Measurements from ENCODE around the gene MAST3. TPM values are rescaled to one million over a fixed set of nuclear protein-coding genes. Genes with fewer than 3 reads are reported as not detected.

The MAST3 gene
- total and polyA plus RNA-seq, 2 donors (not counting 3 experiments of a cell fraction or from before 2014, with no cell fraction given): 1.5 to 2.7 TPM

DNA sequence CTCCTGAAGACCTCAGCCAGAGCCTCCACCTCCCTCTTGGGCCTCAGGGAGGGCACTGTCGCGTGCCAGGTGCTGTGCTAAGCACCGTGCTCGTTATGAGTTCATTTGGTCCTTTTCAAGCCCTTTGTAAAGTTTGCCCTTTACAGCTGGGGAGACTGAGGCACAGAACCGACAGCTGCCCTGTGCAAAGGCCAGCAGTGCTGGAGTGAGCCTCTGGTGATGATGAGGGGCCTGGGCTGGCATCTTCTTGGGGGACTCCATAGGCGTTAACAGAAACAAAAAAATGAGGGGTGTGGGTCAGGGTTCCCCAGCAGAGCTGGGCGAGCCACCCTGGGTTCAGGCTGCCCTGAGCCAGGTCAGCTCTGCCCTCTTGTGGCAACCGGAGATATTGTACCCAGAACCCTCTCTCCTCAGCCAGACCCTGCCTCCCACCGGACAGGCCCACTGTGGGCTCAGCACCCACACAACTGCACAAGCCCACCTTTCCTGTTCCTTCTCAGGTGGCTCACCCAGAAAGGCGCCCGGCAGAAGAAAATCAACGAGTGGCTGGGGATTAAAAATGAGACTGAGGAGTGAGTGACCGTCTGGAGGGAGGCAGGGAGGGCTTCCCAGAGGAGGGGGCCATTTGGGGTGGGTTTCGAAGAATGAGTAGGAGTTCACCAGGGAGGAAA lies 70.5 kb downstream of the MAST3 start:
- Histone ChIP-seq H3K9me1 (replicated peaks; ENCODE audit: control insufficient read depth, extremely low read depth, insufficient read depth, low read length) (no peaks in the 10 kb centered on the region), H3K9me3 (replicated peaks; ENCODE audit: control insufficient read depth, insufficient read depth, low read length) (no peaks in the 10 kb centered on the region), H3K4me3 (replicated peaks in 1 of 3; ENCODE audit: insufficient read depth in 1 of 3, low read depth in 1 of 3, low read length in 3 of 3) (no peak overlapping the region), H2AFZ (ENCODE audit: low read depth, low read length) (no peak overlapping the region), H3K27ac (ENCODE audit: insufficient read depth, low read depth, low read length) (no peak overlapping the region), H3K27me3 (ENCODE audit: control insufficient read depth in 2 of 2, insufficient read depth in 2 of 2, low read length in 2 of 2) (no peaks in the 10 kb centered on the region), H3K4me2 (ENCODE audit: insufficient read depth, low read length) (no peak overlapping the region), H3K79me2 (ENCODE audit: control insufficient read depth, insufficient read depth, low read length) (no peaks in the 10 kb centered on the region), H3K4me1 (ENCODE audit: control insufficient read depth, extremely low read depth, insufficient read depth, low read length) (no peaks in the 10 kb centered on the region), H3K9ac (replicated peaks; ENCODE audit: extremely low read depth, insufficient read depth, low read length) (no peak overlapping the region), H3K36me3 (ENCODE audit: control insufficient read depth in 2 of 2, extremely low read depth in 1 of 2, insufficient read depth in 2 of 2, low read length in 2 of 2) (peaks cover 8 to 29% of the 10 kb centered on the region in 2 experiments), H4K20me1 (replicated peaks; ENCODE audit: control insufficient read depth, extremely low read depth, insufficient read depth, low read length) (no peaks in the 10 kb centered on the region)
- TF ChIP-seq, protein P1, sequence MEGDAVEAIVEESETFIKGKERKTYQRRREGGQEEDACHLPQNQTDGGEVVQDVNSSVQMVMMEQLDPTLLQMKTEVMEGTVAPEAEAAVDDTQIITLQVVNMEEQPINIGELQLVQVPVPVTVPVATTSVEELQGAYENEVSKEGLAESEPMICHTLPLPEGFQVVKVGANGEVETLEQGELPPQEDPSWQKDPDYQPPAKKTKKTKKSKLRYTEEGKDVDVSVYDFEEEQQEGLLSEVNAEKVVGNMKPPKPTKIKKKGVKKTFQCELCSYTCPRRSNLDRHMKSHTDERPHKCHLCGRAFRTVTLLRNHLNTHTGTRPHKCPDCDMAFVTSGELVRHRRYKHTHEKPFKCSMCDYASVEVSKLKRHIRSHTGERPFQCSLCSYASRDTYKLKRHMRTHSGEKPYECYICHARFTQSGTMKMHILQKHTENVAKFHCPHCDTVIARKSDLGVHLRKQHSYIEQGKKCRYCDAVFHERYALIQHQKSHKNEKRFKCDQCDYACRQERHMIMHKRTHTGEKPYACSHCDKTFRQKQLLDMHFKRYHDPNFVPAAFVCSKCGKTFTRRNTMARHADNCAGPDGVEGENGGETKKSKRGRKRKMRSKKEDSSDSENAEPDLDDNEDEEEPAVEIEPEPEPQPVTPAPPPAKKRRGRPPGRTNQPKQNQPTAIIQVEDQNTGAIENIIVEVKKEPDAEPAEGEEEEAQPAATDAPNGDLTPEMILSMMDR (IDR thresholded peaks at IDR 0.05; ENCODE audit: extremely low read depth in 1 of 2, insufficient read depth in 1 of 2, low read depth in 1 of 2, low read length in 2 of 2): peak; percentile 63 to 84
- no peak for TF ChIP-seq FOS (IDR thresholded peaks at IDR 0.05; ENCODE audit: borderline replicate concordance, insufficient read depth, low read length)
- dilution Hi-C loops (cut with MboI; ENCODE audit: extremely low pct_ligation_motif_present, low sequenced_read_pairs): no loop called here
- POLR2A ChIA-PET: no interaction called here
- FAIRE-seq (peak; percentile 81), DNase-seq (ENCODE audit: low read depth, low spot score) (peak; percentile 24)
- intact Hi-C loops (cut with micrococcal nuclease): loop anchor here (1.0 to 2.0 kb wide), 3 partner anchors 55 to 161 kb away; no protein-coding TSS in a partner anchor
- no TSS peak for BruUV-seq (replicated peaks)
- CTCF ChIA-PET: interaction anchor here (0.6 to 6.0 kb wide), 18 partner anchors 9 to 230 kb away, joined by 3 to 138 read pairs (median 4); partner anchors contain the start of genes MPV17L2 and PIK3R2

DNA sequence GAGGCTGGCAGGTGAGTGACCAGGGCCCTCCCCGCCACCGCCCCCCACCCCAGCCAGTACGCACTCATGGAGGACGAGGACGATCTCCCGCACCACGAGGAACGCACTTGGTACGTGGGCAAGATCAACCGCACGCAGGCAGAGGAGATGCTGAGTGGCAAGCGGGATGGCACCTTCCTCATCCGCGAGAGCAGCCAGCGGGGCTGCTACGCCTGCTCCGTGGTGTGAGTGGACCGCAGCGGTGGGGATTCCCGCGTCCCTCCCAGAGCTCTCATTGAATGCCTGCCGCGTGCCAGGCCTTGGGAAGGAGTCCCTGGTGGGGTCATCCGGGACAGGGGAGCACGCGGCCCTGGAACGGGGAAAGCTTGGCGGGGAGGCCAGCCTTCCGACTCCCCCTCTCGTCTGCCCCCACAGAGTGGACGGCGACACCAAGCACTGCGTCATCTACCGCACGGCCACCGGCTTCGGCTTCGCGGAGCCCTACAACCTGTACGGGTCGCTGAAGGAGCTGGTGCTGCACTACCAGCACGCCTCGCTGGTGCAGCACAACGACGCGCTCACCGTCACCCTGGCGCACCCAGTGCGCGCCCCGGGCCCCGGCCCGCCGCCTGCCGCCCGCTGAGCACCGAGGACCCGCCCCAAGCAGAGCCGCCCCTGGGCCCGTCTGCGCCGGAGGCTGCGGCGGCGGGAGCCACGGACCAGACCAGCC lies 71.2 kb downstream of the MAST3 start:
- Histone ChIP-seq H3K4me3 (replicated peaks in 1 of 3; ENCODE audit: insufficient read depth in 1 of 3, low read depth in 1 of 3, low read length in 3 of 3) (no peak overlapping the region), H3K27ac (ENCODE audit: insufficient read depth, low read depth, low read length) (no peak overlapping the region), H3K4me1 (ENCODE audit: control insufficient read depth, extremely low read depth, insufficient read depth, low read length) (peaks cover 3% of the 10 kb centered on the region), H3K27me3 (ENCODE audit: control insufficient read depth in 2 of 2, insufficient read depth in 2 of 2, low read length in 2 of 2) (no peaks in the 10 kb centered on the region), H3K79me2 (ENCODE audit: control insufficient read depth, insufficient read depth, low read length) (no peaks in the 10 kb centered on the region), H3K4me2 (ENCODE audit: insufficient read depth, low read length) (no peak overlapping the region), H3K9me3 (replicated peaks; ENCODE audit: control insufficient read depth, insufficient read depth, low read length) (no peaks in the 10 kb centered on the region), H3K9ac (replicated peaks; ENCODE audit: extremely low read depth, insufficient read depth, low read length) (no peak overlapping the region), H3K36me3 (ENCODE audit: control insufficient read depth in 2 of 2, extremely low read depth in 1 of 2, insufficient read depth in 2 of 2, low read length in 2 of 2) (peaks cover 8 to 24% of the 10 kb centered on the region in 2 experiments), H3K9me1 (replicated peaks; ENCODE audit: control insufficient read depth, extremely low read depth, insufficient read depth, low read length) (no peaks in the 10 kb centered on the region), H4K20me1 (replicated peaks; ENCODE audit: control insufficient read depth, extremely low read depth, insufficient read depth, low read length) (no peaks in the 10 kb centered on the region), H2AFZ (ENCODE audit: low read depth, low read length) (no peak overlapping the region)
- POLR2A ChIA-PET: no interaction called here
- TF ChIP-seq, protein P1 (IDR thresholded peaks at IDR 0.05; ENCODE audit: extremely low read depth in 1 of 2, insufficient read depth in 1 of 2, low read depth in 1 of 2, low read length in 2 of 2): no peak
- TF ChIP-seq GATA2 (IDR thresholded peaks at IDR 0.05; ENCODE audit: insufficient read depth, insufficient read length, low read depth, low read length) (no peak), POLR2A (IDR thresholded peaks at IDR 0.05; ENCODE audit: low read depth, low read length) (no peak)
- no TSS peak for BruUV-seq (replicated peaks)
- dilution Hi-C loops (cut with MboI; ENCODE audit: extremely low pct_ligation_motif_present, low sequenced_read_pairs): no loop called here
- DNase-seq (ENCODE audit: low read depth, low spot score) (no peak), FAIRE-seq (no peak)
- CTCF ChIA-PET: interaction anchor here (1.0 to 6.0 kb wide), 10 partner anchors 8 to 231 kb away, joined by 3 to 138 read pairs (median 5); partner anchors contain the start of genes MPV17L2 and PIK3R2
- intact Hi-C loops (cut with micrococcal nuclease): loop anchor here (1.0 to 2.0 kb wide), 3 partner anchors 56 to 162 kb away; no protein-coding TSS in a partner anchor

All from endothelial cell of umbilical vein (primary cell).